Activated T-helper 17 cell treated with anti-CD3 and anti-CD28 coated beads, Interleukin-2, amount 50 U/mL, for 72 hours (primary cell): ENCODE measurements around the gene ACCSL. TPM values are rescaled to one million over a fixed set of nuclear protein-coding genes. Genes with fewer than 3 reads are reported as not detected.

Experiments
- ATAC-seq: fragments of 150-1000 bp; cut with Tn5 transposase; replicated peaks from 2 replicates; pipeline ENCODE4 v1.10.0; 2021; ENCODE audit warnings: mild to moderate bottlenecking, moderate library complexity
- H3K27ac Mint-ChIP-seq: one replicate; pipeline ENCODE4 v1.8.0; 2022; ENCODE audit warnings: mixed read lengths
- H3K27me3 Mint-ChIP-seq: one replicate; pipeline ENCODE4 v1.8.0; 2022; ENCODE audit warnings: mixed read lengths
- H3K36me3 Mint-ChIP-seq: one replicate; pipeline ENCODE4 v1.8.0; 2022; ENCODE audit warnings: low read depth, mild to moderate bottlenecking, mixed read lengths
- H3K4me1 Mint-ChIP-seq: one replicate; pipeline ENCODE4 v1.8.0; 2022; ENCODE audit warnings: mixed read lengths
- H3K4me3 Mint-ChIP-seq: one replicate; pipeline ENCODE4 v1.8.0; 2022; ENCODE audit warnings: mild to moderate bottlenecking, mixed read lengths
- H3K9me3 Mint-ChIP-seq: one replicate; pipeline ENCODE4 v1.8.0; 2022; ENCODE audit warnings: mixed read lengths
- total RNA-seq, 2 donors: library from RNA; stranded (reverse); gene quantifications; one replicate each; pipeline ENCODE4 v1.2.3, GENCODE V29; 2022

Gene ACCSL
- total RNA-seq, 2 donors from 2014 or later = not detected

- H3K4me1 Mint-ChIP-seq = no peaks in the 10 kb centered on the region
- no peaks in the 10 kb centered on the region for H3K9me3 Mint-ChIP-seq
- no peak for ATAC-seq
- H3K36me3 Mint-ChIP-seq = no peaks in the 10 kb centered on the region
- H3K27ac Mint-ChIP-seq = no peak overlapping the region
- no peak overlapping the region for H3K4me3 Mint-ChIP-seq
- peaks cover 25% of the 10 kb centered on the region for H3K27me3 Mint-ChIP-seq
These were observed 16.2 kb upstream of the ACCSL start for GRCh38 chr11:44031549-44031948.

DNA sequence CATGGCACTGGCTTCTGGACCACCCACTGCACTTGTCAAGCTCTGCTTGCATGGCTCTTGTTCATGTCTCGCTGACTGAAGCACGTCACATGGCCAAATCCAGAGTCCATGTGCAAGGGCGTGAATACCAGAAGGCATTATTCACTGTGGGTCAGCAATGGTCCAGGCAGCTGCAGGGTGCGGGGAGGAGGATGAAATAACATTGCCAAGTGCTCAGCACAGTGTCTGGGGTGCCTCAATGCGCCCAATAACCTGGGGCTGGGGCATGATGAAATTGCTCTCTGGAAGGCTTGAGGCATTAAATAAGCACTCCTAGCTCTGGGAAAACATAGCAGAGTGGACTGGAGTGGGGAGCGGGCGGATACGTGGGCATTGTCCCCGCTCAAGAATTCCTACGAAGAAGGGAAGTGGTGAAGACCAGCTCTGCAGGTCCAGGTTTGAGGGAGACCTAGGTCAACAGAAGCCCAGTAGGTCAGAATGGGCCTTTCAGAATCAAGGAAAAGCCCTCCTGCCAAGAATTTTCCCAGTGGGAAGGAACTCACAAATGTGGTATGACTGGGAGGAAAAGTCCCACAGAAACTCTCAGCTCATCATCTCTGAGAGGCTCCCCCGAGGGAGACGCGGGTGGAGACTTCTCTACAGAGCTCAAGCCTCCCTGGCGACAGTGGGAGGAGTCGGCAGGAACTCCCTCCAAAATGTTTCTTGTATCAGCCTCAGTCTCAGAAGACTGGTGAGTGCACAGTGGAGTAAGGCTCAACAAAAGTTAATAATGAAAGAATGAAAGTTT, 15.3 kb upstream of the ACCSL start:
- H3K4me1 Mint-ChIP-seq = no peaks in the 10 kb centered on the region
- no peaks in the 10 kb centered on the region for H3K9me3 Mint-ChIP-seq
- no peak for ATAC-seq
- no peak overlapping the region for H3K4me3 Mint-ChIP-seq
- H3K27me3 Mint-ChIP-seq = peaks cover 25% of the 10 kb centered on the region
- H3K36me3 Mint-ChIP-seq = no peaks in the 10 kb centered on the region
- H3K27ac Mint-ChIP-seq = no peak overlapping the region

DNA sequence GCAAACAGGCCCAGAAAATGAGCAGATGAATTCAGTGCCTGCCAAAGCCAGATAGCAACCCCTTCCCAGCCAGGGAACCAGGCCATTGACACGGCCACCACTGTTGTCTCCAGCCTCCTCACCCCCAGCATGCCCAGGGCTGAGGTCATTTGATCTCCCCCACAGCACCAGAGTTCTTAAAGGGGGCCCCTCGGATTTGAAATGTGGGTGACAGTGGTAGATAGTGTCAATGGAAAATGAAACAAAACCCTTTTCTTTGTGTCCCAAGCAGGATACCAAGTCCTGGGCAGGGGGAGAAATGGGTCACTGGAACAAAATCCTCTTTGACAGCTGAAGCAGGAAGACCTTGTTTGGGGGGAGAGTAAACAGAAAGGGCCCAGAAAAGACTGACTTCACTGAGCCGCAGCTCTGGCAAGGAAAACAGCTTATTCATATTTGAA, 14.3 kb upstream of the ACCSL start:
- Mint-ChIP-seq H3K9me3 (no peaks in the 10 kb centered on the region), H3K36me3 (no peaks in the 10 kb centered on the region), H3K4me3 (no peak overlapping the region), H3K27me3 (peaks cover 33% of the 10 kb centered on the region), H3K4me1 (no peaks in the 10 kb centered on the region), H3K27ac (no peak overlapping the region)
- no peak for ATAC-seq

DNA sequence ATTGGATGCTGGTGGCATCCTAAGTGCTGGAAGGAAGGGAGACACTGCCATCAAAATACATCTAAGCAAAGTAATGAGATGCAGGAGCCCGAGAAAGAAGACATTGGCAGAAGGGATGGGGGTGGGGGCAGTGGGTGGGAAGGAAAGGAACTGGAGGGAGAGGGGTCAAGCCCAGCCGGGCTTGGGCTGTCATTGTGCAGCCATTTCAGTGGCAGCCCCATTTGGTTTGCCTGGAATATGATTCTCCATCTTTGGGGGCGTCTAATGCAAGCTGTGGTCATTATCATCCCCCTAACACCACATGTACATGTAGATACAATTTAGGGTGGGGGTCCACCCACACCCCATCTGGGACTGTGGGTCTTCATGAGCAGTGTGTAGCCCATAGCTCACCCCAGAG, 13.9 kb upstream of the ACCSL start:
- Mint-ChIP-seq H3K4me1 (no peaks in the 10 kb centered on the region), H3K27me3 (peaks cover 30% of the 10 kb centered on the region), H3K9me3 (no peaks in the 10 kb centered on the region)

DNA sequence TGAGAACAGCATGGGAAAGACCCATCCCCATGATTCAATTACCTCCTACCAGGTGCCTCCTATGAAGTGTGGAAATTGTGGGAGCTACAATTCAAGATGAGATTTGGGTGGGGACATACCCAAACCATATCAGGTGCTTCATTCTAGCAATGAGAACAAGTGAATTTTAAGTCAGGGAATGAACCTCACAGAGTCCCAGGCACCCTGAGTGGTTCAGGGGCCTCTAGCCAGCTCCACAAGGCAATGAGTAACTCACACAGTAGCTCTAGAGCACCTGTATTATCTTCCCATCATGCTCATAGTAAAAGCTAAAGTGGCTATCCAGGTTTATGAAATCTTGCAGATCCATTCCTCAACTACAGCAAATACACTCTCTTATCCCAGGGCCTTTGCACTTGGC, 13.1 kb upstream of the ACCSL start:
- H3K9me3 Mint-ChIP-seq = no peaks in the 10 kb centered on the region

More for the DNA sequence above, 13.9 kb upstream of the ACCSL start:
- no peak for ATAC-seq
- Mint-ChIP-seq H3K4me3 (no peak overlapping the region), H3K36me3 (no peaks in the 10 kb centered on the region), H3K27ac (no peak overlapping the region)

GRCh38 chr11:44036811-44037657, 10.7 kb upstream of the ACCSL start:
- Mint-ChIP-seq H3K4me3 (no peak overlapping the region), H3K36me3 (no peaks in the 10 kb centered on the region), H3K4me1 (no peaks in the 10 kb centered on the region), H3K27ac (no peak overlapping the region), H3K9me3 (peaks cover 8% of the 10 kb centered on the region), H3K27me3 (peaks cover 13% of the 10 kb centered on the region)
- ATAC-seq = peak; percentile 69

More for the DNA sequence above, 13.1 kb upstream of the ACCSL start:
- peaks cover 23% of the 10 kb centered on the region for H3K27me3 Mint-ChIP-seq
- ATAC-seq = peak; percentile 61
- no peak overlapping the region for H3K27ac Mint-ChIP-seq
- H3K4me1 Mint-ChIP-seq = no peaks in the 10 kb centered on the region
- no peak overlapping the region for H3K4me3 Mint-ChIP-seq
- H3K36me3 Mint-ChIP-seq = no peaks in the 10 kb centered on the region

DNA sequence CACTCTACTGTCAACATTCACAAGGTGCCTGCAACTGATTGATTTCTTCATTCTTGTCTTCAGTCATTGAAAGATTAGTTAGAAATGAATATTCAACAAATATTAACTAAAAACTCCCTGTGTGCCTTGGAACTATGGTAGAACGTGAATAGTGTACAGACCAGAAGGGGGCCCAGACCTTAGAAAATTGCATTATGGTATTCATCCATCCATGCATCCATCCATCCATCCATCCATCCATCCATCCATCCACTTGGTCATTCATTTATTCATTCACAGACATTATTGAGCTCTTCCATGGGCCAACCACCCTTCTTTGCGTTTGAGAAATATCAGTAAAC, 10.2 kb upstream of the ACCSL start:
- H3K4me3 Mint-ChIP-seq = no peak overlapping the region
- H3K4me1 Mint-ChIP-seq = no peaks in the 10 kb centered on the region
- H3K27ac Mint-ChIP-seq = no peak overlapping the region
- ATAC-seq = no peak
- H3K27me3 Mint-ChIP-seq = peaks cover 9% of the 10 kb centered on the region
- no peaks in the 10 kb centered on the region for H3K36me3 Mint-ChIP-seq
- peaks cover 8% of the 10 kb centered on the region for H3K9me3 Mint-ChIP-seq

- no peaks in the 10 kb centered on the region for H3K4me1 Mint-ChIP-seq
- H3K9me3 Mint-ChIP-seq = peaks cover 8% of the 10 kb centered on the region
- no peak overlapping the region for H3K27ac Mint-ChIP-seq
- peaks cover 4% of the 10 kb centered on the region for H3K27me3 Mint-ChIP-seq
- ATAC-seq = no peak
- no peak overlapping the region for H3K4me3 Mint-ChIP-seq
- no peaks in the 10 kb centered on the region for H3K36me3 Mint-ChIP-seq
These were observed 4.6 kb upstream of the ACCSL start for GRCh38 chr11:44043157-44043556.

DNA sequence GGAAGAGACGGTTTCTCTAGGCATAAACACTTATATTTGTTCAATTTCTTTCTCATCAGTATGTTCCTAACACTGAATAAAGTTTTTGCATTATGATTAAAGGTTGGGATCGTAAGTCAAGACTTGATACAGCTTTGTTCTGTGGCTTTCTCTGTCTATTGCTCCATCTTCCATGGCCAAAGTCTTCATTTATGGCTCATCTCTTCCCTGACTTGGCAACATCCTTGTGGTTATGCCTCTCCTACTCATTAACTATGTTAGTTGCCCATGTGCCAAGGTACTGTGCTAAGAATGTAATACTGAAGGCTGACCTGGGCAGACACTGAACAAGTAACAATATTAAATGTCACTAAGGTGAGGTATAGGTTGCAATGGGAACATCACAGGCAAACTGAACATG, 1.6 kb upstream of the ACCSL start:
- Mint-ChIP-seq H3K27me3 (peaks cover 3% of the 10 kb centered on the region), H3K9me3 (peaks cover 4% of the 10 kb centered on the region), H3K4me3 (no peak overlapping the region), H3K36me3 (no peaks in the 10 kb centered on the region), H3K27ac (no peak overlapping the region), H3K4me1 (no peaks in the 10 kb centered on the region)
- no peak for ATAC-seq

- no peak overlapping the region for H3K4me3 Mint-ChIP-seq
- no peaks in the 10 kb centered on the region for H3K36me3 Mint-ChIP-seq
- no peaks in the 10 kb centered on the region for H3K9me3 Mint-ChIP-seq
- H3K4me1 Mint-ChIP-seq = no peaks in the 10 kb centered on the region
- H3K27me3 Mint-ChIP-seq = peaks cover 7% of the 10 kb centered on the region
- ATAC-seq = no peak
- H3K27ac Mint-ChIP-seq = no peak overlapping the region
These were observed 483 bp upstream of the ACCSL start for GRCh38 chr11:44047298-44047697.

GRCh38 chr11:44049832-44050231, 2.1 kb downstream of the ACCSL start:
- Mint-ChIP-seq H3K4me1 (no peaks in the 10 kb centered on the region), H3K27ac (no peak overlapping the region), H3K27me3 (peaks cover 7% of the 10 kb centered on the region), H3K9me3 (no peaks in the 10 kb centered on the region), H3K4me3 (no peak overlapping the region), H3K36me3 (no peaks in the 10 kb centered on the region)
- no peak for ATAC-seq

- H3K4me1 Mint-ChIP-seq = no peaks in the 10 kb centered on the region
- no peak overlapping the region for H3K4me3 Mint-ChIP-seq
- H3K27ac Mint-ChIP-seq = no peak overlapping the region
- H3K36me3 Mint-ChIP-seq = no peaks in the 10 kb centered on the region
- peaks cover 7% of the 10 kb centered on the region for H3K27me3 Mint-ChIP-seq
- ATAC-seq = no peak
- no peaks in the 10 kb centered on the region for H3K9me3 Mint-ChIP-seq
These were observed 3.4 kb downstream of the ACCSL start for GRCh38 chr11:44051171-44051570.

DNA sequence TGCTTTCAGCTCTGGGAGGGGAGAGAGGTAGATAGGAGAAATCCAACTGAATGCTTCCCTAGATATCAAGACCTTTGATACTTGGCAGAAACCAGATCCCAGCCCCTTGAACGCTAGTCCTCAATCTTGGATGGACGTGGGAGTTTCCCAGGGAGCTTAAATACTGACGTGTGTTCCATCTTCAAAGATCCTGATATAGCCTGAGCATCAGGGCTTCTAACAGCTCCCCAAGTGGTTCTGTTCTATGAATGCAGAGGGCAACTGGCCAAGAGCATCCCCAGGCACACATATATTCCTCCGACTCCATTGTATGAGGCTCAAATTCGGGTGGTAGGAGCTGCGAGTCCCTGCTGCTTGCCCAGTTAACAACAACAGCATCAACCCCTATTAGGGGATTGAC, 9.6 kb downstream of the ACCSL start:
- no peaks in the 10 kb centered on the region for H3K27me3 Mint-ChIP-seq
- H3K4me3 Mint-ChIP-seq = no peak overlapping the region
- no peak overlapping the region for H3K27ac Mint-ChIP-seq
- H3K36me3 Mint-ChIP-seq = no peaks in the 10 kb centered on the region
- H3K9me3 Mint-ChIP-seq = no peaks in the 10 kb centered on the region
- no peaks in the 10 kb centered on the region for H3K4me1 Mint-ChIP-seq
- ATAC-seq = no peak

GRCh38 chr11:44058275-44058674, 10.5 kb downstream of the ACCSL start:
- H3K27ac Mint-ChIP-seq = no peak overlapping the region
- H3K9me3 Mint-ChIP-seq = no peaks in the 10 kb centered on the region
- no peak overlapping the region for H3K4me3 Mint-ChIP-seq
- H3K27me3 Mint-ChIP-seq = no peaks in the 10 kb centered on the region
- H3K36me3 Mint-ChIP-seq = no peaks in the 10 kb centered on the region
- no peaks in the 10 kb centered on the region for H3K4me1 Mint-ChIP-seq
- no peak for ATAC-seq

- H3K27ac Mint-ChIP-seq = peak overlapping the region; percentile 92
- no peaks in the 10 kb centered on the region for H3K36me3 Mint-ChIP-seq
- no peaks in the 10 kb centered on the region for H3K9me3 Mint-ChIP-seq
- no peaks in the 10 kb centered on the region for H3K27me3 Mint-ChIP-seq
- no peaks in the 10 kb centered on the region for H3K4me1 Mint-ChIP-seq
- ATAC-seq = no peak
- H3K4me3 Mint-ChIP-seq = peak overlapping the region; percentile 86
These were observed 17.4 kb downstream of the ACCSL start for GRCh38 chr11:44065161-44065661.
